Left lung (tissue), 10 donors: ENCODE measurements around the gene TUBB1. TPM values are rescaled to one million over a fixed set of nuclear protein-coding genes. Genes with fewer than 3 reads are reported as not detected.
A peak's percentile ranks its signal among the peaks of the same experiment; 100 is the strongest.

ENCODE experiments used
- ATAC-seq: fragments of 200-7000 bp; cut with Tn5 transposase; one replicate; pipeline ENCODE4 v1.9.1; 2020; ENCODE audit warnings: moderate library complexity
- DNase-seq, 4 donors: peaks; one replicate each; pipeline ENCODE4 v3.0.0-alpha.2; 2013 to 2020
- H3K27ac ChIP-seq, 2 donors: fragments of 200-600 bp; sonication (generic) in 1 of 2; one replicate each; pipeline versions ENCODE4 v1.5.0 to v1.8.0; 2020 to 2021
- H3K27me3 ChIP-seq, 2 donors: fragments of 200-600 bp; sonication (generic) in 1 of 2; one replicate each; pipeline versions ENCODE4 v1.5.0 to v1.8.0; 2020 to 2021
- H3K36me3 ChIP-seq, 2 donors: fragments of 200-600 bp; sonication (generic) in 1 of 2; one replicate each; pipeline versions ENCODE4 v1.5.0 to v1.8.0; 2020 to 2021
- H3K4me1 ChIP-seq, 2 donors: fragments of 200-600 bp; one replicate each; pipeline ENCODE4 v1.8.0; 2021
- H3K4me3 ChIP-seq, 2 donors: fragments of 200-600 bp; sonication (generic) in 1 of 2; one replicate each; pipeline versions ENCODE4 v1.5.0 to v1.8.0; 2020 to 2021; ENCODE audit warnings: mild to moderate bottlenecking in 1 of 2
- H3K9me3 ChIP-seq, 2 donors: fragments of 200-600 bp; sonication (generic) in 1 of 2; one replicate each; pipeline versions ENCODE4 v1.5.0 to v1.8.0; 2020 to 2021
- intact Hi-C, 2 donors: fragments of 100-400 bp; cut with DNase I; formaldehyde crosslinking; loops; one replicate each; pipeline versions ENCODE4 v1.11.2 to v1.14.2; 2022
- polyA plus RNA-seq, 6 donors: library from polyadenylated mRNA; unstranded; fragments of 120-200 nt; gene quantifications; one replicate each; pipeline ENCODE4 v1.2.1, GENCODE V29; 2013; ENCODE audit not compliant: insufficient read length in 6 of 6
- total RNA-seq, 2 donors: library from RNA; stranded (reverse); fragmentation: NEBNext Ultra II Directional; extraction: Animal tissue kit (Norgen Biotek cat#: 25700); gene quantifications; one replicate each; pipeline ENCODE4 v1.2.1, GENCODE V29; 2021
- TF ChIP-seq, protein P1 (sequence below), 2 donors: fragments of 200-600 bp; sonication (generic) in 1 of 2; IDR thresholded peaks; one replicate each; pipeline versions ENCODE4 v1.5.0 to v1.8.0; 2021; ENCODE audit warnings: antibody characterized with exemption in 2 of 2
- donor health status: DM: no; HTN: yes; CAD: no.
- donor health status: DM: no; HTN: no; CAD: no.

The TUBB1 gene
- total and polyA plus RNA-seq, 8 donors: 2.0 to 5.7 (median 4.3) TPM

DNA sequence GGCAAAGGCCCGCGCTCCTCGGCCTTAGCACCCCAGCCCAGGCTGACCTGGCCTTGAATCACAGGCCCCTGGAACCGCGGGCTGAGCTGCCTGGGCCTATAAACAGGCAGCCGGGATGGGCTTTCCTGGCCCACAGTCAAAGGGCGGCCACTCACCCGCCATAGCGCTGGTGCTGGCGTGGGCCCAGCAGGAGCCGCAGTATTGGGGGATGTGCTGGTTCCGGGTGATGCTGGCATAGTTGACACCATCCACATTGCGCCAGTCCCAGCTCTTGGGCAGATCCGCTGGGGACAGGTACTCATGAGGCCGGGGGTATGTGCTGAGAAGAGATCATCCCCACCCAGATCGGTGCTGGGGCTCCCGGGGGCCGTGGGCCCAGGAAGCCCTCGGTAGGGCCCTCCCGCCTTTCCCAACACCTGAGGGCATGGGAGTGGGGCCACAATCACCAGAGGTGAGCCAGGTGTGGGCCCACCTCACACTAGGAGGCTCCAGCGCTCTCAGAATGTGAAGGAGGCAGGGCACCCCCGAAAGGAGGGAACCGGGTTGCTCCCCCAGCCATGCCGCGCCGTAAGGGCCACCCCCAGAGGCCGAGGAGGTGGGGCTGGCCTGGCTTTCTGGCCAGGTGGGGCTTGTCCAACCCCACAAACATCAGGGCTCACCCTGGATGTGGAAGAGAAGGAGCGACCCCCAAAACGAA is 12.9 kb upstream of the TUBB1 start:
- peak overlapping the region; percentile 53 to 87 for H3K4me3 ChIP-seq
- no peaks in the 10 kb centered on the region for H3K27me3 ChIP-seq
- TF ChIP-seq, protein P1, sequence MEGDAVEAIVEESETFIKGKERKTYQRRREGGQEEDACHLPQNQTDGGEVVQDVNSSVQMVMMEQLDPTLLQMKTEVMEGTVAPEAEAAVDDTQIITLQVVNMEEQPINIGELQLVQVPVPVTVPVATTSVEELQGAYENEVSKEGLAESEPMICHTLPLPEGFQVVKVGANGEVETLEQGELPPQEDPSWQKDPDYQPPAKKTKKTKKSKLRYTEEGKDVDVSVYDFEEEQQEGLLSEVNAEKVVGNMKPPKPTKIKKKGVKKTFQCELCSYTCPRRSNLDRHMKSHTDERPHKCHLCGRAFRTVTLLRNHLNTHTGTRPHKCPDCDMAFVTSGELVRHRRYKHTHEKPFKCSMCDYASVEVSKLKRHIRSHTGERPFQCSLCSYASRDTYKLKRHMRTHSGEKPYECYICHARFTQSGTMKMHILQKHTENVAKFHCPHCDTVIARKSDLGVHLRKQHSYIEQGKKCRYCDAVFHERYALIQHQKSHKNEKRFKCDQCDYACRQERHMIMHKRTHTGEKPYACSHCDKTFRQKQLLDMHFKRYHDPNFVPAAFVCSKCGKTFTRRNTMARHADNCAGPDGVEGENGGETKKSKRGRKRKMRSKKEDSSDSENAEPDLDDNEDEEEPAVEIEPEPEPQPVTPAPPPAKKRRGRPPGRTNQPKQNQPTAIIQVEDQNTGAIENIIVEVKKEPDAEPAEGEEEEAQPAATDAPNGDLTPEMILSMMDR (IDR thresholded peaks at IDR 0.05): no peak
- peaks cover 31 to 83% of the 10 kb centered on the region in 2 donors for H3K4me1 ChIP-seq
- intact Hi-C loops: no loop called here
- H3K27ac ChIP-seq: peak overlapping the region; percentile 84 to 97
- peaks cover 0 to 27% of the 10 kb centered on the region in 2 donors for H3K36me3 ChIP-seq
- DNase-seq: no peak
- H3K9me3 ChIP-seq: no peaks in the 10 kb centered on the region
- peak; percentile 1 for ATAC-seq

DNA sequence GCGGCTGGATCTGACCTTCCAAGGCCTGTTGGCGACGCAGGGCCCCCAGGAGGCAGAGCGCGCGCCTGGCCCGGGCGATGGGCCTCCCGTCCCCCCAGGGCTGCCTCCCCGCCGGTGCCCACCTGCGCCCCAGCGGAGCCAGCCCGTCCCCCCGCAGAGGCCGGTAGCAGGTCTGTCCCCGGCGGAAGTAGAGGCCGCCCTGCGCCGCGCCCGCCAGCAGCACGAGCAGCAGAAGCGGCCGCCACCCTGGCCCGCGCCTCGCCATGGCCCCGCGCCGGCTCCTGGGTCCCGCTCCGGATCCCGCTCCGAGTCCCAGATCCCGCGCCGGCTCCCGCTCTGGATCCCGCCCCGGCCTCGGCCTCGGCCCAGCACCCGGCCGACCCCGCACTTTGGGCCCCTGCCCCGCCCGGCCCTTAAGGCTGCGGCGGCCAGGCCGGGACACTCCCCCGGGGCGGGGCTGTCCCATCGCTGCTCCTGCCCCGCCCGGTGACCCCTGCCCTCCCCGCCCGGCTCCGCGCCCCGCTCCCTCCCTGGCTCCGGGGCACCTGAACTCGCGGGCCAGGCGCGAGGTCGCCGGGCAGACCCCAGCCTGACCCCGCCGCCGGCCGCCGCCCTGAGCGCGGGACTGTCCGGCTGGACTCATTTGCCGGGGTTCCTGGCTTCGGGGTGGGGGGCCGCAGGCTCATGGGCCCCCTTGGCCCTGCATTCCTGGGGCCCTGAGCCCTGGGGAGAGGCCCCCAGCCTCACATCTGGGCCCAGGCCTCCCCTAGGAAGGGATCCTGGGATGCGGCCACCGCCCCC is 12.2 kb upstream of the TUBB1 start, which contains the start of gene CTSZ:
Gene CTSZ, minus strand, starts transcription at position 391 of the 801 bp plus-strand sequence. Its CDS starts 126 bp downstream, at position 265.
- peak within 1 kb of the TSS; percentile 84 to 97 for H3K27ac ChIP-seq
- H3K36me3 ChIP-seq: peaks cover 0 to 20% of the 10 kb centered on the region in 2 donors
- peaks cover 31 to 86% of the 10 kb centered on the region in 2 donors for H3K4me1 ChIP-seq
- peak; percentile 46 to 95 (median 72) for DNase-seq
- ATAC-seq: peak; percentile 72
- no peaks in the 10 kb centered on the region for H3K27me3 ChIP-seq
- H3K9me3 ChIP-seq: no peaks in the 10 kb centered on the region
- intact Hi-C loops: no loop called here
- H3K4me3 ChIP-seq: peak within 1 kb of the TSS; percentile 53 to 87
- TF ChIP-seq, protein P1 (IDR thresholded peaks at IDR 0.05): no peak

DNA sequence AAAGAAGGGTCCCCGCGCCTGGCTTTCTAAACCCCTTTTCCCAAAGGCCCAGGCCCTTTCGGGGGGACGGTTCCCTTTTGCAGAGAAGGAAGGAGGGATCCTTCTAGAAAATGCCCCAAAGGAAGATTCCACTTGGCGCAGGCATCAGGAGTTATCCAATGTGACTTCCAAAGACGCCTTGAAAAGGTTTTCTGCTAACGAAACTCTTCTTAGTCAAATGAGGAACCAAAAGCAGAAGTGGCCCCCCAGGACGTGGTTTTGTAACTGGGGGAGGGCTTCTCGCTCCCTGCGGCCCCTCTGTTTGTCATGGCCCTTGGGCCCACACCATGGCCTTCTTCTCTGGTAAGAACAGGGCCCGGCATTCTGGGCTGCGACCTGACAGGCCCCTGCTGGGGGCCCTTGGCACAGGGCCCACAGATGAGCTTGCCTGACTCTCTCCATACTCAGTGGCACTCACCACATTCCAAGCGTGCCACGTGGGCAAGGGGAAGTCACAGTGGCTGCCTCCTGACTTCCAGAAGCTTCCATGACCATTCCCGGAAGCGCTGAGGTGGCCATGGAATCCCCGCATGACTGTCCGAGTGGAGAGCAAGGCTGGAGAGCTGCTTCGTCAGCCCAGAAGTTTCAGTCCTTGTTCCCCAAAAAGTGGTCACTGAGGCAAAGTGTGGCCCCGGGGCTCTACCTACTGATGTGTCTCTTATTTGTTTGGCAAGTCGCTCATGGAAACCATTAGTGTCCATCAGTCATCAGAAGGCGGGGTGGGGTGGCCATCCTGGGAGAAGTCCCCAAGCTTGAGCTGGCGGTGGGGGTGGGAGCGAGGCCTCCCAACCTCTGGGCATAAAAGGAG is 11.3 kb upstream of the TUBB1 start:
- H3K36me3 ChIP-seq: peaks cover 0 to 11% of the 10 kb centered on the region in 2 donors
- peak overlapping the region; percentile 84 to 97 for H3K27ac ChIP-seq
- H3K27me3 ChIP-seq: no peaks in the 10 kb centered on the region
- ATAC-seq (no peak), DNase-seq (peak in 2 of 4 donors; percentile 81 to 86)
- H3K4me1 ChIP-seq: peaks cover 31 to 78% of the 10 kb centered on the region in 2 donors
- peak overlapping the region; percentile 53 to 87 for H3K4me3 ChIP-seq
- intact Hi-C loops: no loop called here
- TF ChIP-seq, protein P1 (IDR thresholded peaks at IDR 0.05): no peak
- no peaks in the 10 kb centered on the region for H3K9me3 ChIP-seq

DNA sequence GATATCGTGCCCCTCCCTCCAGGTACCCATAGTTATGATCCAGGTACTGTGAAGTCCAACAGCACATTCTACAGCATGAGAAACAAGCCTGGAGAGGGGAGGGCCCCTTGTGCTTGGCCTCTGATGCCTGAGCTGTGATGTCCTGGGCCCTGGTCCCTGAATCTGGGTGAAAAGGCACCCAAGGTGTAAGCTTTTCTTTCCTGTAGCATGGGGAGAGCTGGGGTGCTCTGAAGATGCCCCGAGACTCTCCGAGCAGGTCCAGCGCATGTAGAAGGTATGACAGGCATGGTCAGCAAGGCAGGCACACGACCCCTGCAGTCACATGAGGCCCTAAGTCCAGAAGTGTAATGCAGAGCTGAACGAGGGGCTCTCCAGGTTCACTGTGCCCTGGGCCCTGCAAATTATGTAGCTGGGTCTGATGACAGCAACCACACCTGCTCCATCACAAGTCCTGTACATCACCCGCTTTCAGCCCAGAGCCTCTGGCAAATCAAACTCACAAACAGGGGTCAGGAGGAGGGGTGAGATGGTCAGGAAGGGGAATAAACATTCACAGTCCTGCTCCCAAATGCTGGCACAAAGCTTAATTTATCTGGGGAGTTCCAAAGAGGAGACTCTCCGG is 10.4 kb upstream of the TUBB1 start:
- DNase-seq: no peak

More for the DNA sequence above, 10.4 kb upstream of the TUBB1 start:
- Histone ChIP-seq H3K27me3 (no peaks in the 10 kb centered on the region), H3K36me3 (peaks cover 0 to 2% of the 10 kb centered on the region in 2 donors), H3K27ac (peak overlapping the region in 1 of 2 donors; percentile 97), H3K4me1 (peaks cover 31 to 69% of the 10 kb centered on the region in 2 donors), H3K4me3 (no peak overlapping the region), H3K9me3 (no peaks in the 10 kb centered on the region)
- TF ChIP-seq, protein P1 (IDR thresholded peaks at IDR 0.05): no peak
- no peak for ATAC-seq
- intact Hi-C loops: no loop called here
